K562 (cell line): ENCODE results near the gene SIAE.

ENCODE experiments used
- CHD4 ChIP-seq: fragments of 200-600 bp; sonication (generic); IDR thresholded peaks from 3 replicates; pipeline ENCODE4 v1.6.1; 2012; ENCODE audit warnings: low read depth, mild to moderate bottlenecking, mixed read lengths, low read length, inconsistent platforms; ENCODE audit not compliant: insufficient read depth, insufficient replicate concordance, poor library complexity, severe bottlenecking
- ELF1 ChIP-seq: fragments of 200-800 bp; sonication (Bioruptor generic); IDR thresholded peaks from 2 replicates; pipeline ENCODE4 v1.6.1; 2016; ENCODE audit warnings: missing genetic modification characterization, missing compliant biosample characterization
- POLR2A ChIP-seq: fragments of 450-650 bp; conservative IDR thresholded peaks from 2 replicates; pipeline ENCODE4 v1.6.1; 2016
- TBP ChIP-seq: optimal IDR thresholded peaks from 2 replicates; pipeline ENCODE3; 2011; ENCODE audit warnings: low read depth, low read length, improper control_type of control experiment
- TF ChIP-seq, protein P1 (sequence below): sonication (generic); formaldehyde crosslinking; IDR thresholded peaks from 2 replicates; pipeline ENCODE4 v1.8.1; 2023; ENCODE audit warnings: mild to moderate bottlenecking, missing genetic modification reagents
- TF ChIP-seq, protein P2 (sequence below): sonication (generic); formaldehyde crosslinking; IDR thresholded peaks from 2 replicates; pipeline ENCODE4 v1.8.0; 2022; ENCODE audit warnings: mild to moderate bottlenecking, missing genetic modification reagents
- TF ChIP-seq, protein P3 (sequence below), 2 experiments: IDR thresholded peaks in 1 of 2; conservative IDR thresholded peaks in 1 of 2; 2 replicates each; pipeline ENCODE4 v1.6.1; 2016; ENCODE audit warnings: low read depth in 2 of 2, mild to moderate bottlenecking in 1 of 2, missing compliant biosample characterization in 1 of 2, missing genetic modification characterization in 1 of 2, moderate library complexity in 1 of 2

DNA sequence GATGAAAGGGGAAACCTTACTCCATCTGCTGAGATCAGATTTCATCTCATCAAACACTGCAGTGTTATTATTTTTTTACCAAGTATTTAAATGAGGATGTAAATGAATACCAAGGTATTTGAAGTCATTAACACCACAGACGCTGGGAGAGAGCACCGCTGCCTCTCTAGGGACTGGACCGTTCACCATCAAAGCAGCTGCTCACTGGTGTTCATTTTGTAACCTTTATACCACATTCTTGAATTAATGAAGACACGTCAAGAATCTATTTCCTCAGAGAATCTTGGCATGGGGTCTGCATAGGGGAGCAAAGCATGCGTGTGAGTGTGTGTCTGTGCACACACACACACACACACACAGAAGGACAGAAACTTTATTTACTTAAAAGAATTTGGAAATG, 15.6 kb downstream of the SIAE start:
- TF ChIP-seq TBP (no peak), CHD4 (no peak), POLR2A (no peak), ELF1 (tag) (no peak)
- TF ChIP-seq, protein P1, sequence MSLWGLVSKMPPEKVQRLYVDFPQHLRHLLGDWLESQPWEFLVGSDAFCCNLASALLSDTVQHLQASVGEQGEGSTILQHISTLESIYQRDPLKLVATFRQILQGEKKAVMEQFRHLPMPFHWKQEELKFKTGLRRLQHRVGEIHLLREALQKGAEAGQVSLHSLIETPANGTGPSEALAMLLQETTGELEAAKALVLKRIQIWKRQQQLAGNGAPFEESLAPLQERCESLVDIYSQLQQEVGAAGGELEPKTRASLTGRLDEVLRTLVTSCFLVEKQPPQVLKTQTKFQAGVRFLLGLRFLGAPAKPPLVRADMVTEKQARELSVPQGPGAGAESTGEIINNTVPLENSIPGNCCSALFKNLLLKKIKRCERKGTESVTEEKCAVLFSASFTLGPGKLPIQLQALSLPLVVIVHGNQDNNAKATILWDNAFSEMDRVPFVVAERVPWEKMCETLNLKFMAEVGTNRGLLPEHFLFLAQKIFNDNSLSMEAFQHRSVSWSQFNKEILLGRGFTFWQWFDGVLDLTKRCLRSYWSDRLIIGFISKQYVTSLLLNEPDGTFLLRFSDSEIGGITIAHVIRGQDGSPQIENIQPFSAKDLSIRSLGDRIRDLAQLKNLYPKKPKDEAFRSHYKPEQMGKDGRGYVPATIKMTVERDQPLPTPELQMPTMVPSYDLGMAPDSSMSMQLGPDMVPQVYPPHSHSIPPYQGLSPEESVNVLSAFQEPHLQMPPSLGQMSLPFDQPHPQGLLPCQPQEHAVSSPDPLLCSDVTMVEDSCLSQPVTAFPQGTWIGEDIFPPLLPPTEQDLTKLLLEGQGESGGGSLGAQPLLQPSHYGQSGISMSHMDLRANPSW (CRISPR knock-in tag): no peak
- TF ChIP-seq, protein P2, sequence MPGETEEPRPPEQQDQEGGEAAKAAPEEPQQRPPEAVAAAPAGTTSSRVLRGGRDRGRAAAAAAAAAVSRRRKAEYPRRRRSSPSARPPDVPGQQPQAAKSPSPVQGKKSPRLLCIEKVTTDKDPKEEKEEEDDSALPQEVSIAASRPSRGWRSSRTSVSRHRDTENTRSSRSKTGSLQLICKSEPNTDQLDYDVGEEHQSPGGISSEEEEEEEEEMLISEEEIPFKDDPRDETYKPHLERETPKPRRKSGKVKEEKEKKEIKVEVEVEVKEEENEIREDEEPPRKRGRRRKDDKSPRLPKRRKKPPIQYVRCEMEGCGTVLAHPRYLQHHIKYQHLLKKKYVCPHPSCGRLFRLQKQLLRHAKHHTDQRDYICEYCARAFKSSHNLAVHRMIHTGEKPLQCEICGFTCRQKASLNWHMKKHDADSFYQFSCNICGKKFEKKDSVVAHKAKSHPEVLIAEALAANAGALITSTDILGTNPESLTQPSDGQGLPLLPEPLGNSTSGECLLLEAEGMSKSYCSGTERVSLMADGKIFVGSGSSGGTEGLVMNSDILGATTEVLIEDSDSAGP (CRISPR knock-in tag): no peak
- TF ChIP-seq, protein P3, sequence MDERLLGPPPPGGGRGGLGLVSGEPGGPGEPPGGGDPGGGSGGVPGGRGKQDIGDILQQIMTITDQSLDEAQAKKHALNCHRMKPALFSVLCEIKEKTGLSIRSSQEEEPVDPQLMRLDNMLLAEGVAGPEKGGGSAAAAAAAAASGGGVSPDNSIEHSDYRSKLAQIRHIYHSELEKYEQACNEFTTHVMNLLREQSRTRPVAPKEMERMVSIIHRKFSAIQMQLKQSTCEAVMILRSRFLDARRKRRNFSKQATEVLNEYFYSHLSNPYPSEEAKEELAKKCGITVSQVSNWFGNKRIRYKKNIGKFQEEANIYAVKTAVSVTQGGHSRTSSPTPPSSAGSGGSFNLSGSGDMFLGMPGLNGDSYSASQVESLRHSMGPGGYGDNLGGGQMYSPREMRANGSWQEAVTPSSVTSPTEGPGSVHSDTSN (CRISPR knock-in tag; IDR thresholded peaks at IDR 0.05; ENCODE audit: low read depth): no peak
- TF ChIP-seq, protein P3 (tag; conservative IDR thresholded peaks at IDR 0.05; ENCODE audit: low read depth): no peak
